ENCODE results near the gene DNAJB2. TPM values are rescaled to one million over a fixed set of nuclear protein-coding genes. Genes with fewer than 3 reads are reported as not detected.

DNAJB2 gene
- total RNA-seq, 1 experiment from 2014 or later, result 30.9 TPM

GRCh38 chr2:219289537-219290361, 10.6 kb downstream of the DNAJB2 start:
- H3K36me3 ChIP-seq (ENCODE audit: insufficient read depth, low read length), result no peaks in the 10 kb centered on the region
- DNase-seq, result no peak
- no peak overlapping the region for H3K9ac ChIP-seq (ENCODE audit: low read length)
- H3K9me3 ChIP-seq (ENCODE audit: low read length), result no peaks in the 10 kb centered on the region
- no peaks in the 10 kb centered on the region for H3K9me2 ChIP-seq (replicated peaks; ENCODE audit: insufficient read depth, low read length)
- H3K27me3 ChIP-seq (ENCODE audit: low read length), result no peaks in the 10 kb centered on the region
- H3K4me3 ChIP-seq (ENCODE audit: low read length), result no peak overlapping the region
- no peak overlapping the region for H3K27ac ChIP-seq (ENCODE audit: low read length)
- peaks cover 8% of the 10 kb centered on the region for H3K4me1 ChIP-seq (ENCODE audit: low read length)
- H3K79me2 ChIP-seq (ENCODE audit: low read length), result no peaks in the 10 kb centered on the region
- H2AFZ ChIP-seq (ENCODE audit: low read length), result no peak overlapping the region
- no peaks in the 10 kb centered on the region for H4K20me1 ChIP-seq (ENCODE audit: insufficient read depth, low read depth, low read length)
- H3K4me2 ChIP-seq (ENCODE audit: low read depth, low read length, poor library complexity, severe bottlenecking), result no peak overlapping the region

- no peak for DNase-seq
Observed at GRCh38 chr2:219290381-219291171, 11.4 kb downstream of the DNAJB2 start.

DNA sequence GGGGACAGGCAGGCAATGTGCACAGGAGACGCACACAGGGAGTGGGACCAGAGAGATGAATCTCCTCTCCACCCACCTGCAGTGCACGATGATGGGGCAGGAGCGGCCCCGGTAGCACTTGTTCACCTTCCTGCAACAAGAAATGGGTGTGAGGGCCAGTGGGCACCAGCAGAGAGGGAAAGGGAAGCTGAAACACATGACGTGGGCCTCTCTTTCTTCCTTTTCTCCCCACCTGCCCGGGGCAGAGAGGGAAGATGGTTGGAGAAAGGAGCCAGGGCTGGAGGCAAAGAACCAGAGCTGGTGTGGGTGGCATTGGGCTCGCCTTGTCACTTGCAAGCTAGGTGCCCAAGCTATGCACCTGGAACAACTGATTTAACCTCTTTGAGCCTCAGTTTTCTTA, 12.2 kb downstream of the DNAJB2 start:
- no peak overlapping the region for H3K4me2 ChIP-seq (ENCODE audit: low read depth, low read length, poor library complexity, severe bottlenecking)
- H3K36me3 ChIP-seq (ENCODE audit: insufficient read depth, low read length), result no peaks in the 10 kb centered on the region
- no peaks in the 10 kb centered on the region for H3K79me2 ChIP-seq (ENCODE audit: low read length)
- no peak overlapping the region for H3K9ac ChIP-seq (ENCODE audit: low read length)
- H3K27me3 ChIP-seq (ENCODE audit: low read length), result 0 out of 2 replicates have a peak, but pooled peaks cover 4% of the 10 kb centered on the region
- no peak for DNase-seq
- no peaks in the 10 kb centered on the region for H3K9me2 ChIP-seq (replicated peaks; ENCODE audit: insufficient read depth, low read length)
- no peak overlapping the region for H3K4me3 ChIP-seq (ENCODE audit: low read length)
- peaks cover 12% of the 10 kb centered on the region for H3K4me1 ChIP-seq (ENCODE audit: low read length)
- no peaks in the 10 kb centered on the region for H4K20me1 ChIP-seq (ENCODE audit: insufficient read depth, low read depth, low read length)
- no peak overlapping the region for H3K27ac ChIP-seq (ENCODE audit: low read length)
- no peak overlapping the region for H2AFZ ChIP-seq (ENCODE audit: low read length)
- no peaks in the 10 kb centered on the region for H3K9me3 ChIP-seq (ENCODE audit: low read length)

More at GRCh38 chr2:219290381-219291171, 11.4 kb downstream of the DNAJB2 start:
- H3K36me3 ChIP-seq (ENCODE audit: insufficient read depth, low read length), result no peaks in the 10 kb centered on the region
- H3K4me2 ChIP-seq (ENCODE audit: low read depth, low read length, poor library complexity, severe bottlenecking), result no peak overlapping the region
- H3K27me3 ChIP-seq (ENCODE audit: low read length), result 0 out of 2 replicates have a peak, but pooled peaks cover 3% of the 10 kb centered on the region
- no peak overlapping the region for H2AFZ ChIP-seq (ENCODE audit: low read length)
- no peak overlapping the region for H3K9ac ChIP-seq (ENCODE audit: low read length)
- no peaks in the 10 kb centered on the region for H3K79me2 ChIP-seq (ENCODE audit: low read length)
- H4K20me1 ChIP-seq (ENCODE audit: insufficient read depth, low read depth, low read length), result no peaks in the 10 kb centered on the region
- no peaks in the 10 kb centered on the region for H3K9me2 ChIP-seq (replicated peaks; ENCODE audit: insufficient read depth, low read length)
- no peak overlapping the region for H3K27ac ChIP-seq (ENCODE audit: low read length)
- H3K9me3 ChIP-seq (ENCODE audit: low read length), result no peaks in the 10 kb centered on the region
- peaks cover 12% of the 10 kb centered on the region for H3K4me1 ChIP-seq (ENCODE audit: low read length)
- no peak overlapping the region for H3K4me3 ChIP-seq (ENCODE audit: low read length)

- peaks cover 12% of the 10 kb centered on the region for H3K4me1 ChIP-seq (ENCODE audit: low read length)
- H2AFZ ChIP-seq (ENCODE audit: low read length), result no peak overlapping the region
- DNase-seq, result no peak
- H3K9me3 ChIP-seq (ENCODE audit: low read length), result no peaks in the 10 kb centered on the region
- no peak overlapping the region for H3K4me2 ChIP-seq (ENCODE audit: low read depth, low read length, poor library complexity, severe bottlenecking)
- no peaks in the 10 kb centered on the region for H3K9me2 ChIP-seq (replicated peaks; ENCODE audit: insufficient read depth, low read length)
- no peak overlapping the region for H3K9ac ChIP-seq (ENCODE audit: low read length)
- H3K27ac ChIP-seq (ENCODE audit: low read length), result no peak overlapping the region
- H3K27me3 ChIP-seq (ENCODE audit: low read length), result 0 out of 2 replicates have a peak, but pooled peaks cover 4% of the 10 kb centered on the region
- H4K20me1 ChIP-seq (ENCODE audit: insufficient read depth, low read depth, low read length), result no peaks in the 10 kb centered on the region
- H3K4me3 ChIP-seq (ENCODE audit: low read length), result no peak overlapping the region
- no peaks in the 10 kb centered on the region for H3K36me3 ChIP-seq (ENCODE audit: insufficient read depth, low read length)
- H3K79me2 ChIP-seq (ENCODE audit: low read length), result no peaks in the 10 kb centered on the region
Observed at GRCh38 chr2:219291910-219292490, 12.8 kb downstream of the DNAJB2 start.

DNA sequence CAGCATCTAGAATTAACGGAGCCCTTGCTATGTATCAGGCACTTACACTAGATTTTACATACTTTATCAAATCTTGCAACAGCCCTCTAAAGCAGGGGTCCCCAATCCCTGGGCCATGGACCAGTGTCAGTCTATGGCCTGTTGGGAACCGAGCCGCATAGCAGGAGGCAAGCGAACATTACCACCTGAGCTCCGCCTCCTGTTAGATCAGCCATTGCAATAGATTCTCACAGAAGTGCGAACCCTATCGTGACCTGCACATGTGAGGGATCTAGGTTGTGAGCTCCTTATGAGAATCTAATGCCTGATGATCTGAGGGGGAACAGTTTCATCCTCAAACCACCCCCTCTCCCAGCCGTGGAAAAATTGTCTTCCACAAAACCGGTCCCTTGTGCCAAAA, 13.4 kb downstream of the DNAJB2 start:
- no peak overlapping the region for H3K4me2 ChIP-seq (ENCODE audit: low read depth, low read length, poor library complexity, severe bottlenecking)
- no peak for DNase-seq
- H3K27ac ChIP-seq (ENCODE audit: low read length), result no peak overlapping the region
- no peaks in the 10 kb centered on the region for H3K9me2 ChIP-seq (replicated peaks; ENCODE audit: insufficient read depth, low read length)
- H3K79me2 ChIP-seq (ENCODE audit: low read length), result no peaks in the 10 kb centered on the region
- no peaks in the 10 kb centered on the region for H3K36me3 ChIP-seq (ENCODE audit: insufficient read depth, low read length)
- no peaks in the 10 kb centered on the region for H4K20me1 ChIP-seq (ENCODE audit: insufficient read depth, low read depth, low read length)
- H3K9me3 ChIP-seq (ENCODE audit: low read length), result no peaks in the 10 kb centered on the region
- 0 out of 2 replicates have a peak, but pooled peaks cover 4% of the 10 kb centered on the region for H3K27me3 ChIP-seq (ENCODE audit: low read length)
- no peak overlapping the region for H3K4me3 ChIP-seq (ENCODE audit: low read length)
- peaks cover 12% of the 10 kb centered on the region for H3K4me1 ChIP-seq (ENCODE audit: low read length)
- H3K9ac ChIP-seq (ENCODE audit: low read length), result no peak overlapping the region
- H2AFZ ChIP-seq (ENCODE audit: low read length), result no peak overlapping the region

DNA sequence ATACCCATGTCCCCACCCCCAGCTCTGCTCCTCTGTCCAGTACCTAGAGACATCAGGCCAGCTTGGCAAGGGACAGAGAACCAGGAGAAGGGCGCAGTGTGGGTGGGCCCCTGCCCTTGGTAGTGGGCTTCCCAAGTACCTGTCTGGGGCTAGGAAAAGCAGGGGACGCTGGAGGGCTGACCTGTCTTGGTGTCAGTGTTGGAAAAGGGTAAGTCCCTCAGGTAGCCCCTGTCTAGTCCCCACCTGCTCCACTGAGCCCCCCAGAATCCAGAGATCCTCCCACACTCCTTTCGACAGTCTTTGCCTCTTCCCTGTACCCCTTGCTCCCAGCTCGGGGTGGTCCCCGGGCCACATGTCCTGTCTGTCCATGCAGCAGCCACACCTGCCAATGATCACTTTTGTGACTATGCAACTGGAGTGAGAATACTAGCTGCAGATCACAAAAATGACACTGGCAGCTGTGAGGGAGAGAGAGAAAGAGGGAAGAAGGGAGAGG, 14.6 kb downstream of the DNAJB2 start:
- no peak overlapping the region for H3K4me3 ChIP-seq (ENCODE audit: low read length)
- no peaks in the 10 kb centered on the region for H3K36me3 ChIP-seq (ENCODE audit: insufficient read depth, low read length)
- H3K4me2 ChIP-seq (ENCODE audit: low read depth, low read length, poor library complexity, severe bottlenecking), result peak overlapping the region; percentile 87
- 0 out of 2 replicates have a peak, but pooled peaks cover 4% of the 10 kb centered on the region for H3K27me3 ChIP-seq (ENCODE audit: low read length)
- no peaks in the 10 kb centered on the region for H4K20me1 ChIP-seq (ENCODE audit: insufficient read depth, low read depth, low read length)
- peak overlapping the region; percentile 73 for H3K9ac ChIP-seq (ENCODE audit: low read length)
- H3K27ac ChIP-seq (ENCODE audit: low read length), result no peak overlapping the region
- H3K9me2 ChIP-seq (replicated peaks; ENCODE audit: insufficient read depth, low read length), result no peaks in the 10 kb centered on the region
- DNase-seq, result no peak
- no peaks in the 10 kb centered on the region for H3K9me3 ChIP-seq (ENCODE audit: low read length)
- peaks cover 13% of the 10 kb centered on the region for H3K4me1 ChIP-seq (ENCODE audit: low read length)
- no peaks in the 10 kb centered on the region for H3K79me2 ChIP-seq (ENCODE audit: low read length)
- H2AFZ ChIP-seq (ENCODE audit: low read length), result no peak overlapping the region

- Histone ChIP-seq H4K20me1 (ENCODE audit: insufficient read depth, low read depth, low read length) (no peaks in the 10 kb centered on the region), H3K27ac (ENCODE audit: low read length) (no peak overlapping the region), H3K4me1 (ENCODE audit: low read length) (peaks cover 16% of the 10 kb centered on the region), H3K36me3 (ENCODE audit: insufficient read depth, low read length) (no peaks in the 10 kb centered on the region), H3K9me2 (replicated peaks; ENCODE audit: insufficient read depth, low read length) (no peaks in the 10 kb centered on the region), H2AFZ (ENCODE audit: low read length) (peak overlapping the region; percentile 88), H3K79me2 (ENCODE audit: low read length) (no peaks in the 10 kb centered on the region), H3K4me2 (ENCODE audit: low read depth, low read length, poor library complexity, severe bottlenecking) (peak overlapping the region; percentile 87), H3K4me3 (ENCODE audit: low read length) (peak overlapping the region; percentile 64), H3K9ac (ENCODE audit: low read length) (peak overlapping the region; percentile 73), H3K9me3 (ENCODE audit: low read length) (no peaks in the 10 kb centered on the region), H3K27me3 (ENCODE audit: low read length) (0 out of 2 replicates have a peak, but pooled peaks cover 4% of the 10 kb centered on the region)
- peak; percentile 96 for DNase-seq
Observed at GRCh38 chr2:219294356-219295351, 15.5 kb downstream of the DNAJB2 start.

All from Karpas-422 (cell line).